Lung (tissue), 12 donors: Measurements from ENCODE around the gene IDI1. TPM values are rescaled to one million over a fixed set of nuclear protein-coding genes. Genes with fewer than 3 reads are reported as not detected.

Source experiments
- ATAC-seq: fragments of 200-7000 bp; cut with Tn5 transposase; one replicate; pipeline ENCODE4 v1.9.1; 2020; ENCODE audit warnings: moderate number of reproducible peaks; ENCODE audit not compliant: insufficient read depth, low FRiP score
- DNase-seq, 3 donors: peaks; one replicate each; pipeline ENCODE4 v3.0.0-alpha.2; 2013 to 2017
- H3K27ac ChIP-seq, 2 donors: one replicate each; pipeline ENCODE4 v1.5.1; 2013; ENCODE audit warnings: mild to moderate bottlenecking in 2 of 2, moderate library complexity in 2 of 2, control low read depth in 1 of 2, inconsistent platforms in 1 of 2, low read depth in 1 of 2, low read length in 1 of 2
- H3K27me3 ChIP-seq, 3 donors: one replicate each; pipeline ENCODE4 v1.5.1; 2013; ENCODE audit warnings: low read length in 2 of 3; ENCODE audit not compliant: control insufficient read depth in 3 of 3, insufficient read depth in 3 of 3
- H3K36me3 ChIP-seq, 4 donors: one replicate each; pipeline ENCODE4 v1.5.1; 2013; ENCODE audit warnings: low read length in 4 of 4, mild to moderate bottlenecking in 1 of 4, moderate library complexity in 1 of 4; ENCODE audit not compliant: control insufficient read depth in 4 of 4, insufficient read depth in 4 of 4
- H3K4me1 ChIP-seq, 5 donors: one replicate each; pipeline ENCODE4 v1.5.1; 2013; ENCODE audit warnings: low read length in 5 of 5, mild to moderate bottlenecking in 2 of 5, moderate library complexity in 1 of 5; ENCODE audit not compliant: control insufficient read depth in 5 of 5, insufficient read depth in 5 of 5
- H3K4me3 ChIP-seq: one replicate; pipeline ENCODE4 v1.5.1; 2013; ENCODE audit warnings: mild to moderate bottlenecking, control low read depth, moderate library complexity
- H3K9ac ChIP-seq, 2 donors: one replicate each; pipeline ENCODE4 v1.5.1; 2013; ENCODE audit warnings: low read length in 2 of 2, control low read depth in 1 of 2; ENCODE audit not compliant: insufficient read depth in 1 of 2
- H3K9me3 ChIP-seq, 4 donors: one replicate each; pipeline ENCODE4 v1.5.1; 2013; ENCODE audit warnings: low read length in 3 of 4, mild to moderate bottlenecking in 1 of 4, moderate library complexity in 1 of 4; ENCODE audit not compliant: control insufficient read depth in 4 of 4, insufficient read depth in 3 of 4
- WGBS, 2 donors: extraction: QIAGEN DNeasy Blood & Tissue Kit; methylation state at CpG; one replicate each; pipeline ENCODE4 v1.1.7; 2013; 5-methylcytosine and 5-hydroxymethylcytosine counted together
- polyA plus RNA-seq, 2 donors: library from polyadenylated mRNA; stranded (reverse); fragments of 200-250 nt; gene quantifications; one replicate each; pipeline ENCODE4 v1.2.1, GENCODE V29; 2013
- total RNA-seq, 2 donors: library from RNA; depleted of rRNA in 1 of 2; stranded (reverse); fragments of >200 nt in 1 of 2; gene quantifications; one replicate each; pipeline ENCODE4 v1.2.1, GENCODE V29; 2014 to 2021
- TF ChIP-seq, protein P1 (sequence below): IDR thresholded peaks from 2 replicates; pipeline ENCODE4 v1.5.1; 2012; ENCODE audit warnings: mild to moderate bottlenecking; ENCODE audit errors: control extremely low read depth, extremely low read depth
- donor health status: control.
- donor health status: control.
- donor health status: Bipolar disorder and iron deficiency.
- donor health status: healthy.
- donor health status: DM: yes; HTN: yes; CAD: no.

Gene IDI1
- total and polyA plus RNA-seq, 4 donors = 44.4 to 173 (median 91.4) TPM

- ATAC-seq = no peak
- DNase-seq = no peak
- WGBS, 2 donors = 93 to 96% methylated on average over 12 of the region's 12 CpGs
- Histone ChIP-seq H3K4me1 (no peaks in the 10 kb centered on the region), H3K4me3 (no peak overlapping the region), H3K36me3 (peaks cover 0 to 7% (median 4%) of the 10 kb centered on the region in 4 donors), H3K27ac (no peak overlapping the region), H3K9me3 (peaks cover 0 to 2% (median 0%) of the 10 kb centered on the region in 4 donors), H3K9ac (no peak overlapping the region), H3K27me3 (no peaks in the 10 kb centered on the region)
- TF ChIP-seq, protein P1, sequence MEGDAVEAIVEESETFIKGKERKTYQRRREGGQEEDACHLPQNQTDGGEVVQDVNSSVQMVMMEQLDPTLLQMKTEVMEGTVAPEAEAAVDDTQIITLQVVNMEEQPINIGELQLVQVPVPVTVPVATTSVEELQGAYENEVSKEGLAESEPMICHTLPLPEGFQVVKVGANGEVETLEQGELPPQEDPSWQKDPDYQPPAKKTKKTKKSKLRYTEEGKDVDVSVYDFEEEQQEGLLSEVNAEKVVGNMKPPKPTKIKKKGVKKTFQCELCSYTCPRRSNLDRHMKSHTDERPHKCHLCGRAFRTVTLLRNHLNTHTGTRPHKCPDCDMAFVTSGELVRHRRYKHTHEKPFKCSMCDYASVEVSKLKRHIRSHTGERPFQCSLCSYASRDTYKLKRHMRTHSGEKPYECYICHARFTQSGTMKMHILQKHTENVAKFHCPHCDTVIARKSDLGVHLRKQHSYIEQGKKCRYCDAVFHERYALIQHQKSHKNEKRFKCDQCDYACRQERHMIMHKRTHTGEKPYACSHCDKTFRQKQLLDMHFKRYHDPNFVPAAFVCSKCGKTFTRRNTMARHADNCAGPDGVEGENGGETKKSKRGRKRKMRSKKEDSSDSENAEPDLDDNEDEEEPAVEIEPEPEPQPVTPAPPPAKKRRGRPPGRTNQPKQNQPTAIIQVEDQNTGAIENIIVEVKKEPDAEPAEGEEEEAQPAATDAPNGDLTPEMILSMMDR = no peak
These were observed 24.8 kb downstream of the IDI1 start for GRCh38 chr10:1024103-1024502.

- Histone ChIP-seq H3K27ac (no peak overlapping the region), H3K9ac (no peak overlapping the region), H3K36me3 (peaks cover 0 to 11% (median 6%) of the 10 kb centered on the region in 4 donors), H3K27me3 (no peaks in the 10 kb centered on the region), H3K4me3 (no peak overlapping the region), H3K9me3 (peaks cover 0 to 2% (median 0%) of the 10 kb centered on the region in 4 donors), H3K4me1 (no peaks in the 10 kb centered on the region)
- WGBS, 2 donors = 73 to 89% methylated on average over 12 of the region's 12 CpGs
- ATAC-seq (no peak), DNase-seq (no peak)
- TF ChIP-seq, protein P1 = no peak
These were observed 26.5 kb downstream of the IDI1 start for GRCh38 chr10:1022413-1022812.

- TF ChIP-seq, protein P1 = no peak
- H3K27ac ChIP-seq = no peak overlapping the region
- DNase-seq (no peak), ATAC-seq (no peak)
- H3K4me1 ChIP-seq = no peaks in the 10 kb centered on the region
- no peak overlapping the region for H3K4me3 ChIP-seq
- H3K36me3 ChIP-seq = peaks cover 5 to 20% (median 12%) of the 10 kb centered on the region in 4 donors
- H3K27me3 ChIP-seq = no peaks in the 10 kb centered on the region
- H3K9me3 ChIP-seq = peaks cover 0 to 2% (median 0%) of the 10 kb centered on the region in 4 donors
- WGBS, 2 donors = 95 to 96% methylated on average over 9 of the region's 9 CpGs
- H3K9ac ChIP-seq = no peak overlapping the region
These were observed 28.0 kb downstream of the IDI1 start for GRCh38 chr10:1020958-1021357.

- no peaks in the 10 kb centered on the region for H3K27me3 ChIP-seq
- peaks cover 0 to 2% (median 0%) of the 10 kb centered on the region in 4 donors for H3K9me3 ChIP-seq
- TF ChIP-seq, protein P1 = no peak
- WGBS, 2 donors = 94 to 96% methylated on average over 10 of the region's 10 CpGs
- no peak for ATAC-seq
- DNase-seq = no peak
- no peak overlapping the region for H3K27ac ChIP-seq
- H3K36me3 ChIP-seq = peaks cover 9 to 25% (median 14%) of the 10 kb centered on the region in 4 donors
- H3K4me1 ChIP-seq = no peaks in the 10 kb centered on the region
- H3K9ac ChIP-seq = no peak overlapping the region
- H3K4me3 ChIP-seq = no peak overlapping the region
These were observed 28.5 kb downstream of the IDI1 start for GRCh38 chr10:1020460-1020859.
